SH-SY5Y (cell line): ENCODE measurements around the gene CCDC6.

ENCODE experiments used
- GATA2 ChIP-seq: IDR thresholded peaks from 2 replicates; pipeline ENCODE4 v1.6.1; 2011; ENCODE audit warnings: mild to moderate bottlenecking, low read depth, low read length
- GATA3 ChIP-seq: IDR thresholded peaks from 2 replicates; pipeline ENCODE4 v1.6.1; 2011; ENCODE audit warnings: low read depth, mild to moderate bottlenecking, low read length, moderate library complexity

The CCDC6 gene

DNA sequence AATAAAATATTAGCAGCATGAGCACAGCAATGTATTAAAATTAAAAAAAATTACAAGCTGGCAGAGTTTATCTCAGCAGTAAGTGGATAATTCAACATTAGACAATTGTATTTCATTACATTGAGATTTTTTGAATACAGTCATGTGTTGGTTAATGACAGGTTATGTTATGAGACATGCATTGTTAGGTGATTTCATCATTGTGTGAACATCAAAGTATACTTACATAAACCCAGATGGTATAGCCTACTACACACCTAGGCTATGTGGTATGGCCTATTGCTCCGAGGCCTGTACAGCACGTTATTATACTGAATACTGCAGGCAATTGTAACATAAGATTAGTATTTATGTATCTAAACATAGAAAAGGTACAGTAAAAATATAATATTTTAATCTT is 29.7 kb downstream of the CCDC6 start:
- no peak for TF ChIP-seq GATA3
- no peak for TF ChIP-seq GATA2

DNA sequence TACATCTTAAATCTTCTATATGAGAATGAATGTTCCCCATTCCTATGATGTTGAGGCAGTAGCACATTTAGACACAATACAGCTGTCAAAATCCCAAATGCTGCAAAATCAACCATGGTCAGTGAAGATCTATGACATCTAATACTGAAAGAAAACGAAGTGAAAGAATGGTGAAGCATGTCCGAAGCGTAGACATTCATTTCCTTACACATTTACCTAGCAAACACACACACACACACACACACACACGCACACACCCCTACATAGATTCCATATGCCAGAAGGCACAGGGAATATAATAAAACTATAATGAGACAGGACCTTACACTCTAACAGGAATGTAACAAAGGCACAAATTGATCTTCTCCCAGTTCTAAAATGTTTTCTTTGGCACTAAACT is 32.5 kb downstream of the CCDC6 start:
- TF ChIP-seq GATA2 (no peak), GATA3 (no peak)

DNA sequence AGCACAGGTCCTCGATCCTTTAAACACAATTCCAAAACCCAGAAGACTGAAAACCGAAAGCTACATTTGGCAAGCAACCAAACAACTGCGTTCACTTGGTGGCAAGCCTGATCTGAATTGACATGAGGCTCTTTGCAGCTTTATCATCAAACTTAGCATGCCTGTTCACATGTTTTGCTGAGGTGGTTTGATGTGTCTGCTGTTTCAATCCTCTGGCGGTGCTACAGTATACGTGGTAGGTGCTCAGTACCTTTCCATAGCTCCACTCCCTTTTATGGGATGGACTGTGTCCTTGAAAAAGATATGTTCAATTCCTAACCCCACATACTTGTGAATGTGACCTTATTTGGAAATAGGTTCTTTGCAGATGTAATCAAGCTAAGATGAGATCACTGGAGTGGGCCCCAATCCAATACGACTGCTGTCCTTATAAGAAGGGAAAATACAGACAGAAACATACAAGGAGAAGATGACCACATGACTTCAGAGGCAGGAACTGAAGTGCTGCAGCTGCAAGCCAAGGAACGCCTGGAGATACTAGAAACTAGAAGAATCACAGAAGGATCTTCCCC is 33.4 kb downstream of the CCDC6 start:
- TF ChIP-seq GATA3 (no peak), GATA2 (no peak)

DNA sequence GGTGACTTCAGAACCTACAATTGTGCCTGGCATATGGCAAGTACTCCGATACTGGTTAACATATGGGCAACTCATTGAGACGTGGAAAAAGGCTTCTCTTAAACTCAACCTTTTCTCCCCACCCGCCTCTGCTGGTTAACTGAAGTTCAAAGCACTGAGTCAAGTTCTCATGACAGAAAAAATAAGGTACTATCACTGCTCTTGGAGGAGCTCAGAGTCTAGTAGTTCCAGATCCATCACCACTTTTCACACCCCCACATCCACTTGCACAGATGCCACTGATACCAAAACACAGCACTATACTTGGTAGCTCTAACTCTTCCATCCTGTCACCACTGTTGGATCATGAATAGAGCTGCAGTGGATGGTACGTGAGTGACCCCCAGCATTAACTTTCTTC is 36.2 kb downstream of the CCDC6 start:
- TF ChIP-seq GATA2 (no peak), GATA3 (no peak)

DNA sequence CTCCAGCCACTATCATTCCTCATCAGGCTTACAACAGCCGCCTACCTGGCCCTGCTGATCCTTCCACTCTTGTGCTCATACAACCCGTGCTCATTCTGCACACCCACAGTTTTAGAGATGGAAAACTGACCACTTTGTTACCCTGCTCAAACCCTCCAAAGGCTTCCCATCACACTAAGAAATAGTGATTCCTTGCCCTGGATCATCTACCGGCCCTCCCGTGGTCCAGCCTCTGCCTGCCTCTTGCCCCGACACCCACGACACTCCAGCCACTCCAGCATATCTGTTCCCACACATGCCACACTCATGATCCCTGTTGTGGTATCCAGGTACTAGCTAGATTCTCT is 36.8 kb downstream of the CCDC6 start:
- TF ChIP-seq GATA3 (no peak), GATA2 (no peak)

DNA sequence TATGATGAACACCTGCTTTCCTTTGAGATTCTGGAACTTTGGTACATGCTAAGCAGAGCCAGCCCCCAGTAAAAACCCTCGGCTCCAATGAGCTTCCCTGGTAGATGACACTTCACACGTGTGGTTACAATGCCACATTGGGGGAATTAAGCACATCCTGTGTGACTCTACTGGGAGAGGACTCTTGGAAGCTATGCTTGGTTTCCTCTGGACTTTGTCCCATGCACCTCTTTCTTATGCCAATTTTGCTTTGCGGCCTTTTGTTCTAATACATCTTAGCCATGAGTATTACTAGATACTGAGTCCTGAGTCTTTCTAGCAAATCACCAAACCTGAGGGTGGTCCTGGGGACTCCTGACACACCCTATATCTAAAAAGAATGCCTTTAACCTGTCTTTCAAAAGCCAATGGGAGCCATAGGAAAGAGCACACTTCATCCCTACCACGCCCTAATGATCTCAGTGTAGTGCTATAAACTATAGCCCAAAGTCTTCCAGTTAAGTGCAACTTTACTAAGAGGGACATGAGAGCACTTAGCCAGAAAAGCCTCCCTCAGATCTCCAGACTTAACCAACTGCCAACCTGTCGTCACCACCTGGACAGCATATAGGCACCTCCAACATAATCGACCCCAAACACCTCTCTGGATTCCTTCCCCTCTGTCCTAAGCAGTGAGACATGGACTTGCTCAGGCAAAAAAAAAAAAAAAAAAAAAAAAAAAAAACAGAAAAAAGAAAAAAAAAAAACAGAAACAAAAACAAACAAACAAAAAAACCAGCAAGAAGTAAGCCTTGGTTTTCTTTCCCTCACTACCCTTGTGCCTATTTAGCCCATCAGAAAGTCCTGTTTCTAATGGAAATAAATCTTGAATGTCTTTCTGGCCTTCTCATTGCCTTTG is 37.4 kb downstream of the CCDC6 start:
- no peak for TF ChIP-seq GATA2
- TF ChIP-seq GATA3 = no peak

DNA sequence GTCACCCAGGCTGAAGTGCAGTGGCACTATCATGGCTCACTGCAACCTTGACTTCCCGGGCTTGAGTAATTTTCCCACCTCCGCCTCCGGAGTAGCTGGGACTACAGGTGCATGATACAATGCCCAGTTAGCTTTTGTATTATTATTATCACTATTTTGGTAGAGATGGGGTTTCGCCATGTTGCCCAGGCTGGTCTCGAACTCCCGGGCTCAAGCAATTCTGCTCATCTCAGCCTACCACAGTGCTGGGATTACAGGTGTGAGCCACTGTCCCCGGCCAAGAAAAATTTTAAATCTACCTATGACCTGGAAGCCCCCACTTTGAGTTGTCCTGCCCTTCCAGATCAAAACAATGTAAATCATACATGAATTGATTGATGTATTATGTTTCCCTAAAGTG is 38.8 kb downstream of the CCDC6 start:
- no peak for TF ChIP-seq GATA3
- no peak for TF ChIP-seq GATA2

DNA sequence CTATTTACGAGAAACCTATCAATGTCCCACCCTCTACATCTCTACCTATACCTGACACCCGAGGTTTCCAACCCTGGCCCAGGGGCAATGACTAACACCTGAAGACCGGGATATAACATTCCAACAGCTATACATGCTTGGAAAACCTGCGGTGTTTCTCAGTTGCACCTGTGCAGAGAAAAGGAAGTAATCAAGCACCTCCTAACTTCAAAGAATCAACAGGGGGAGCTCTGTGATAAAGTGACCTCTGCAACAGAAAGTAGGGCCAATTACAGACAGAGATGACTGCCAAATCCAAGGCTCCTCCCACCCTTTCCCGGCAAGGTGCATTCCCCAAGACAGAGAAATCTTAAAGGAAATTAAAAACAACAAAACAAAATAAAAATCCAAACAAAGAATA is 41.3 kb downstream of the CCDC6 start:
- TF ChIP-seq GATA3 = no peak
- TF ChIP-seq GATA2 = no peak

DNA sequence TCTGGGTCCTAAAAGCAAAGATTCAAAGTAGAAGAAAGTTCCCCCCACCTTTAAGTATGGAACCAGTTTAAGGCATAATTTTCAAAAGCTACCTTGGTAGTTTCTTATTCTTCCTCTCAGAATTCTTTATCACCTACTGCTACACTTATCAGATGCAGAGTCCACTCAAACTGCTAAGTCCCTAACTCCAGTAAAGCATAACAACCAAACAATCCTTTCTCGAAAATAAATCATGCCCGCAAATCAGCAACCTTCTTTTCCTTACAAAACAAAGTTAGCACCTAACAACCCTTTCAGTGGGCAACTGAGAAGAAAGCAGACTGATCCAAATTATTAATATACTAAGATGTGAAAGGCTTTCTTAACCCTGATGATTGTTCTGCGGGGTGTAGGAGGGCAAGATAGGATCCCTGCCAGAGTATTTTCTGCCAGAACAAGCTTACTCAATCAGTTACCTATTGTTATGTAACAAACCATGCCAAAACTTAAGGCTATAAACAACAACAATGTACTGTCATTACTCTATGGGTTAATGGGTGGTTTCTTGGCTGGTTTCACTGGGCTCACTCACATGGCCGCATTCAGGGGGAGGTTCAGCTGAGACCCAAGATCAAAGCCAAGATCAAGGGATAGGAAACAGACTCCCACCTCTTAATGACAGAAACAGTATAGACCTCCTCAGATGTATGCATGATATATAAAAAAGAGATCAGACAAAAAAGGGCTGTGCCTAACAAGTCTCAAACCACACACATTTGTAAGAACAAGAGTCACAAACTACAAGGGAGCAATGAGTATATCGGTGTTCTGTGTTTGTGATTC is 42.0 kb downstream of the CCDC6 start:
- no peak for TF ChIP-seq GATA2
- no peak for TF ChIP-seq GATA3

DNA sequence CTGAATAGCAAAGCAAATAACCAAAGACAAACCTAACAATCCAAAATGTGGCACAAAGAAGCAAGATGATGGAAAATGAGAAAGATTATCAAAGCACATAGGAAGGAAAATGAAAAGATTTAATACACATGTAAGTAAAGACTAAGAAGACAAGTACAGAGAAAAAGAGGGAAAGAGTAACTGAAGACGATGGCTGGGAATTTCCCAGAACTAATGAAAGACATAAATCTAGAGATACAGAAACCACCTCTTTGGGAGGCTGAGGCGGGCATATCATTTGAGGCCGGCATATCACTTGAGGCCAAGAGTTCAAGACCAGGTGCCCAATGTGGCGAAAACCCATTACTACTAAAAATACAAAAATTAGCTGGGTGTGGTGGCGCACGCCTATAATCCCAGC is 46.8 kb downstream of the CCDC6 start:
- TF ChIP-seq GATA2 (no peak), GATA3 (no peak)

DNA sequence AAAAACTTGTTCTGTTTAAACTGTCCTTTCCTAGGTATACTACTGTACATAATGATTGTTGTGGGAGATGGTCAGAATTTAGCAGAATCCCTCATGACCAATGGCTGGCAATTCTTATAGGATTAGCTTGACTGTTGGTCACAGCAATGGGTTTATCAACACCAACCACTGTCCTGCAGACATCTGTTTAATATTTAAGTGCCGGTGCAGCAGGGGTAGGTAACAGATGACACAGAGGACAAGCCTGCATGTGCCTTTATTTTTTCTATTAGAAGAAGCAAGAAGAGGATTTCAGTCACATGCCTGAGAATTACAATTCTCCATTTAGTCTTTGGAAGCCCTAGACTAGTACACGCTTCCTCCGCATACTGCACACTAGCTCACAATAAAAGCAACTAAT is 48.4 kb downstream of the CCDC6 start:
- no peak for TF ChIP-seq GATA3
- no peak for TF ChIP-seq GATA2

DNA sequence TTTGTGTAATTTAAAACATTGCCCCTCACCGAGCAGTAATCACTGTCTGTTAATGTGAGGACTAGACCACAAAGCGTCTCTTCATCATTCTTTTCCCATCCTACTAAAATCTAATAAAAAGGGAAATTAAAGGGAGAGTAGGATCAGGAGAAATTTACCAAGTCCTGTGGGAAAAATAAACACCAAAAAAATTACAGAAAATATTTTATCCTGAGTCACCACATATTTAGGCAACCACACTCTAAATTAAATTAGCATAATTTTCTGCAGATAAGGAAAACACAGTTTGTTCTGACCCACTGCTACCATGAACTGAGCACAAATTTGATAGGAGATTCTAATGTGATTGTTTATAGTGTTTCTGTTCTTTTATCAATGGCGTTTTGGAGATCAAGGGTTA is 49.3 kb downstream of the CCDC6 start:
- TF ChIP-seq GATA2 (no peak), GATA3 (no peak)

DNA sequence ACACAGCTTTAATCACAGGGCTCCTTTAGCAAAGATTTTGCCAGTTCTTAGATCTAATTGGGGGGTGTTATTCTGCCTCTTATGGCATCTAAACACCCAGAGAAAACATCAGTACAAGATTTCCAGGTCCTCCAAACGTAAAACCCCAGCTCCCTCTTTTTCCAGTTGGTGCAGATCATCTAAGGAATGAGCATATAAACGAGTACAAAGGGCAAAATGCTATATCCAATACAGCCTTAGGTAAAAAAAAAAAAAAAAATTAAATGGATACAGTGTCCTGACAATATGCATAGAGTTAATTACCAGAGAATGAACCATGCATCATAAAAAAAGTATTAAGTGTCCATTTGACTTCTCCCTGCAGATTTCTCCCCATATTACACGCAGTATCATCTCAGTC is 50.3 kb downstream of the CCDC6 start:
- TF ChIP-seq GATA2 = no peak
- no peak for TF ChIP-seq GATA3

DNA sequence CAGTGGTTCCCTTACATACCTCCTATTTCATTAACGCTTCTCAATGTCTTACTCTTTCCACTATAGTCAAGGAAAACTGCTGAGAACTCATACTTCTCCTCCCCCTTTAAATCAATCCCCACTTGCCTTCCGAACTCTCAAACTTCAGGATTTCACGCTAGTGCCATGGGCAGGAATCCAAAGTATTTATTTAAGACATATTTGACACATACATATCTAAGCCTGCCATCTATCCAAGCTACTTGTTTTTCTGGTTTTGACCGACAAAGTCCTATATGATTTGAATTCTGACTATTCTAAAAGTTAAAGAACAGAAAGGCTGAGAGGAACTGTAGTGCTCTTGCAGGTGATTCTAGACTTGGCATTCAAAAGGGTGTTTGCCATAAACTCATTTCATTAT is 51.8 kb downstream of the CCDC6 start:
- no peak for TF ChIP-seq GATA3
- no peak for TF ChIP-seq GATA2
